LoVo (cell line): ENCODE results near the gene TEPSIN.

Experiments used
- DNase-seq: peaks from one replicate; pipeline ENCODE4 v3.0.0-alpha.2; 2016; ENCODE audit warnings: low spot score

Gene TEPSIN

DNA sequence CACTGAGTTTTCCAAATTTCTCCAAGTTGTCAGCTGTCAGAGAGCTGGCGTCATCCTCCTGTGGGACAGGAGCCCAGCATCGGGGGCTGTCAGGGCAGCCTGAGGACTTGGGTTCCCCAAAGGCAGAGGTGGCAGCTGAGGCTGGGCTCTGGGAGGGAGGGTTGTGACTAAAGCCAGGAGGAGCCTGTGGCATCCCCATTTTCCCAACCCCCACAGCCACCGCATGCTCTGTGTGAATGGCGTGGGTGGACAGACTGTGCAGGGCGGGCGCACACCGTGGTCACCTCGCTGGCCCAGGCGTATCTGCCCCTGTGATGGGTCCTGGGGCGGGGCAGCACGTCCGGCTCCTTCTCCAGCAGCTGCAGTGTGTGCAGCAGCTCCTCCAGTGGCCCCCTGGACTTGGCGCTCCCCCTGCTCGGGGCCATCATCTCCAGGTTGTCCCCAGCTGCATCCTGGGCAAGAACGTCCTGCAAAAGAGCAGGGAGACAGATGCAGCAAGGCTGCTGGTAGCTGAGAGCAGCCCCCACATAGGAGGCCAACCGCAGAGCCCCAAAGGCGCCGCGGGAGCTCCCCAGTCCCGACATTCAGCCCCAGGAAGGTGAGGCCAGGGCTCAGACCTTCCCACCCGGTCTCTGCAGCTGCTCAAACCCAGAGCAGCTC is 40.9 kb downstream of the TEPSIN start:
- DNase-seq, result no peak

DNA sequence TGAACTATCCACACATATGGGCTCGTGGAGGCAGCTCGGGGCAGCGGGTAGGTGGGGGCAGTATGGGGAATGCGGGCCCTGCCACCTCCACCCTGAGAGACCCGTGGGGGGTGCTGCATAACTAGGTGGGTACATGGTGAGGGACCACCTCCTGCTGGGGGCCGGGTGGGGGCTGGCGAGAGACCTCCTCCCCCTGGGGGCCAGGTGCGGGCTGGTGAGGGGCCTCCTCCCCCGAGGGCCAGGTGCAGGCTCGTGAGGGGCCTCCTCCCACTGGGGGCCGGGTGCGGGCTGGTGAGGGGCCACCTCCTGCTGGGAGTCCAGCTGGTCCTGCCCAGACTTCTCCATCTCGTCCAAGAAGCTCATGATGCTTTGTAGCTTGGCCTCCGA is 41.5 kb downstream of the TEPSIN start:
- DNase-seq, result no peak

- DNase-seq, result no peak
These were observed 42.1 kb downstream of the TEPSIN start for GRCh38 chr17:81196505-81197408.

- no peak for DNase-seq
These were observed 42.8 kb downstream of the TEPSIN start for GRCh38 chr17:81195941-81196495.

- DNase-seq, result no peak
These were observed 43.6 kb downstream of the TEPSIN start for GRCh38 chr17:81194941-81195901.

DNA sequence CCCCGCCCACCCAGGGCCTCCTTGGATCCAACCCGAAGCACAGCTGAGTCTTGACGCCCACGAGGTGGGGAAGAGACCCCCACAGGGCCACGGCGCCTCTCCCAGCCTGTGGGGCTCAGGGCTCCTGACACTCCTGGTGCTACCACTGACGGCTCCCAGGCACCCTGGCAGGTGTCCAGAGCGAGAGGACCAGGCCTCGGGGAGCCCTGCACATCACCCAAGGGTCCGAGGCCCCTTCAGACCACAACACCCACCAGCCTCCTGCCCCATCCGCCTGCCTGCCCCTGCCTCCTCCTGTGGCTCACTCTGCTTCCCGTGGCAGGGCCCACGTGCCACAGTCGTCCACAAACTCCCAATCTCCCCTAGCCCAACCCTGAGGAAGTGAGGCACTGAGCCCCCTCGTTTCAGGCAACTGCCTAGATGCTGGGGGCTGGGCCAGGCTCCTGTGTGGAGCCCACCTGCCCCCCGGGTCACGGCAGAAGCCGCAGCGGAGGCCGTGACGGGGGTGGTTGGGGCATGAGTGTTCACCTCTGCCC is 44.6 kb downstream of the TEPSIN start:
- no peak for DNase-seq

DNA sequence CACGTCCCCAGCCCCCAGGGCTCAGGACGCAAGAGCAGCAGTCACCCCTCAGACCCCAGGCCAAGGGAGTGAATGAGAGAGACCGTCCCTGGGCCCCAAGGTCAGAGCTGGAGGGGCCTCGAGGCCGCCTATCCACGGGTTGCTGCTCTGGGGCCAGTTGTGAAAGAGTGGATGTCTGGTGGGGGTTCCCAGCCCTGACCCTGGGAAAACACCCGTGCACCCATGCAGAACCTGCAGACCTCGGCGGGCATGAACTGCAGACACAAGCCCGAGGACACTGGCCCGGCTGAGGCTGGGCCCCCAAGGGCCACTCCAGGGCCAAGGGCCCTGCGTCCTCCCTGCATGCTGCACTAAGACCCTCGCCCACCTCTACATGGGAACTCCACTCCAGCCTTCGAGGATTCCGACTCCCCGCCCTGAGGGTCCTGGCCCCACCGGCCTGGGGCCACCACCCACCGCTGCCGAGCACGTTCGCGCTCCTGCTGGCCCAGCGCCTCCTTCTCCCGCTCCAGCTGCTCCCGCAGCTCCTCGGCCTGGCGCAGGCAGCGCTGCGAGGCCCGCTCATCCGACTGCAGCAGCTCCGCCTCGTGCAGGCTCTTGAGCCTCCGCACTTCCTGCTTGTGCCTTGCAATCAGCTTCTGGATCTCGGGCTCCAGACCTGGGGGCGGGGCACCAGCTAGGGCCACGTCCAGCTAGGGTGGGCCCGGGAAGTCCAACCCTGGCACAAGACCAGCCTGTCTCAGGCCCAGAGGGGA is 45.2 kb downstream of the TEPSIN start:
- DNase-seq, result no peak

DNA sequence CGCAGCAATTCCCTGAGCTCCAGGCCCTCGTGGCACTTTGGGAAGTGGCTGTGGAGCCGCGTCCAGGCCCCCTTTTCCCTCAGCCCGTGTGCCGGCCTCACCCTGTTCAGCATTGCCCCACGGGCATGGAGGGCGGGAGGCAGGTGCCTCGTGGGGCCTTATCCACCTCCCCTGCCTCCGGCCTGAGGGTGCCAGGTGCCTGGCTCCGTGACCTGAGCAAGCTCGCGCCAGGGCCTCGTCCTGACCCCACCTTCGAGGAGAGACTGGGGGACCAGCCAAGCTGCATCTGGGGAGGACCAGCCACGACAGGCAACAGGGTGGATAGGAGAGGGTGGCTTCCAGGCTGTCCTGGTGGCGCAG is 45.8 kb downstream of the TEPSIN start:
- DNase-seq, result no peak

DNA sequence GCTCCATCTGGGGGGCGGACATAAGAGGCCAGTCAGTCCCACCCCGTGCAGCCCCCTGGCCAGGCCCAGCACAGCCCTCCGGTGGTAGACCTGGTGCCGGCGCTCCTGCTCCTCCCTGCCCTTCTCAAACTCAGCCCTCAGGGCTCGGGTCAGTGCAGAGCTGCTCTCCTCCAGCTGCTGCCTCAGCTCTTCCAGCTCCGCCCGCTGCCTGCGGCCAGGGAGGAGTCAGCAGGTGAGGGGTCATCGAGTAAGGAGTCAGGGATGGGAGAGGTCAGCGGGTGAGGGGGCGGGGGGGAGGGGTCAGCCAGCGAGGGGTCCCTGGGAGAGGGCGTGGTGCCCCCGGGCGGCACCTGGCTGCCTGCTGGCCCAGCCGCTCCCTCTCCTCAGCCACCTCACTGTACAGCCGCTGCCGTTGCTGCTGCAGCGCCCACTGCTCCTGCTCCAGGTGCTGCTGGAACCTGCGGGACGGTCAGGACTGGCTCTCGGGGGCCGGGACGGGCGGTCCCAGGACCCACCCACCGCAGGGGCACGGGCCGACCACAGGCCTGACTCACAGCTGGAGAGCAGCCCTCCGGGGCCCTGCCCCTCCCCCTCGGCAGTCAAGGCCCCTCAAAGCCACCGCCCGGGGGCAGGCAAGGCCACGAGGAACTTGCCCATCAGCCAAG is 46.3 kb downstream of the TEPSIN start:
- DNase-seq, result no peak

DNA sequence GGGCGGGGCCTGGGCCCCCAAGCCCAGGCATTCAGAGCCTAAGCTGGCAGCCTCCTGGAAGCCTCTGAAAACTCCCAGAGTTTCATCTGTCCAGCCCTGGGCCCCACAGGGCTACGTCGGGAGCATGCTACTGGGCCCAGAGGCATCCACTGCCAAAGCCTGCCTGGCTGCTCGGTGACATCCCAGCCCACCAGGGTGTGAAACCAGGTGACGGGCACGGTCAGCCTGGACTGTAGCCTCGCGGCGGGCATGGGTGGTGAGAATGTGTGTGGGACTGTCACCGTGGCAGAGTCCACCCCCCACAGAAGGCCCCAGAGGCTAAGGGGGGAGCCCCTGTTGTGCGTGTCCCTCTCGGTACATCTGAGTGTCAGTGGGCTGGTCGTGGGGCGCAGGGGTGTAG is 47.2 kb downstream of the TEPSIN start:
- no peak for DNase-seq

DNA sequence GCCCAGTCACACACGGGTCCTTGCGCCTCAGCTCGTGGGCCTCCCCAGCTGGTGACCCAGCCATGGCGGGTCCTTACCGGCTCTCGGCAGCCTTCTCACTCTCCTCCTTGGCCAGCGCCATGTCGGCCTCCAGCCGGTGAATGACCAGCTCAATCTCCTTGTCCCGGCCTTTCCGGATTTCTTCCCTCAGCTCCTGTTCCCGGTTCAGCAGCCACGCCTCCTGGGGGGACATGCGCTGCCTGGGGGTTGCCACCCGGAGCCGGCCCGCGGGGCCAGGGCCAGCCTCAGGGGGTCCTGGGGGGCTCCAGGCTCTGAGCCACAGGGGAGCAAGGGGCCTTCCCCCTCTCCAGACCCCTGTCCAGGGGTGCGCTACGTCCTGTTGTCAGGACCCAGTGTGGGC is 47.7 kb downstream of the TEPSIN start:
- DNase-seq, result no peak

DNA sequence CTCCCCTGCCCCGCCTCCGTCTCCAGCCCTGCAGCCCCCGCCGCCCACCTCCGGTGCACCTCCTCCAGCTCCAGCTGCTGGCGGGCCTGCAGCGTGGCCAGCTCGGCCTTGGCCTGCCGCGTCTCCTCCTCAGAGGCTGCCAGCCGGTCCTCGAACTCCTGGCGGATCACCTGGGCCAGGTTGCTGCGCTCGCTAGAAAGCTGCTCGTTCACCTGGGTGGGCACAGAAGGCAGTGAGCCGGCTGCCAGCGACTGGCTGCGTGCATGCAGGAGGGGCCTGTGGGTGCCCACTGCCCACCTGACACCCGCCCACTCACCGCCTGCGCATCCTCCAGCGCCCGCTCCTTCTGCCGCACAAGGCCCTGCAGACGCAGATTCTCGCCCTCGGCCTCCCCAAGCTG is 48.3 kb downstream of the TEPSIN start:
- no peak for DNase-seq

DNA sequence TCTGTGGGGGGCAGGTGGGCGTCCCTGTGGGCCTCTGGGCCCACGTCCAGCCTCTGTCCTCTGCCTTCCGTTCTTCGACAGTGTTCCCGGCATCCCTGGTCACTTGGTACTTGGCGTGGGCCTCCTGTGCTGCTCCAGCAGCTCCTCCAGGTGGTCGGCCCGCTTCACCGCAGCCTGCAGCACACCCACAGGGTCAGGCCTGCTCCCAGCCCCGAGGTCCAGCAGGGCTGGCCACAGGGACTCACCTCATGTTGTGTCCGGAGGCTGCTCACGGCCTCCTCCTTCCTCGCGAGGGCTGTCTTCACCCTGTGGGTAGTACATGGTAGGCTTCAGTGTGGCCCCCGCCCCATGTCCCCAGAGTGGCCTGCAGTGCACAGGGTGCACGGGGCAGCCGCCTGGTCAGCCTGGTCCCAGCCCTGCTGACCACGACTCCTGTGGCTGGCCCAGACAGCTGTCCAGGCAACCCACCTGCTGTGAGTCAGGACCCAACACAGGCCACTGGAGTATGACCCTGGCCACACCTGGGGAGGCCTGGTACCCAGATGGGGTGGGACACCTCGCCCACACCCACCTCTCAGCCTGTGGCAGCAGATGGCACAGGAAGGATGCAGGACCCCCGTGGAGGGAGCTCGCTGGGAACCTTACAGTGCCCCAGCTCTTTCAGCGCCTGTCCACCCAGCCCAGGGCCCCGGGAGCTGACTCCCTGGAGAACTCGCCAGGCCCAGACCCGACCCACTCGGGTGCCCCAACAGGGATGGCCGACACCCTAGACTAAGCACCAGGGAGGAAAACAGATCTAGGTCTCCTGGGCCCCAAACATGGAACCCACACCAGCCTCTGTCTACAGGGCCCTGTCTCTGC is 49.0 kb downstream of the TEPSIN start:
- no peak for DNase-seq

- no peak for DNase-seq
These were observed 49.8 kb downstream of the TEPSIN start for GRCh38 chr17:81189016-81189415.

- DNase-seq, result no peak
These were observed 50.4 kb downstream of the TEPSIN start for GRCh38 chr17:81188491-81188840.

DNA sequence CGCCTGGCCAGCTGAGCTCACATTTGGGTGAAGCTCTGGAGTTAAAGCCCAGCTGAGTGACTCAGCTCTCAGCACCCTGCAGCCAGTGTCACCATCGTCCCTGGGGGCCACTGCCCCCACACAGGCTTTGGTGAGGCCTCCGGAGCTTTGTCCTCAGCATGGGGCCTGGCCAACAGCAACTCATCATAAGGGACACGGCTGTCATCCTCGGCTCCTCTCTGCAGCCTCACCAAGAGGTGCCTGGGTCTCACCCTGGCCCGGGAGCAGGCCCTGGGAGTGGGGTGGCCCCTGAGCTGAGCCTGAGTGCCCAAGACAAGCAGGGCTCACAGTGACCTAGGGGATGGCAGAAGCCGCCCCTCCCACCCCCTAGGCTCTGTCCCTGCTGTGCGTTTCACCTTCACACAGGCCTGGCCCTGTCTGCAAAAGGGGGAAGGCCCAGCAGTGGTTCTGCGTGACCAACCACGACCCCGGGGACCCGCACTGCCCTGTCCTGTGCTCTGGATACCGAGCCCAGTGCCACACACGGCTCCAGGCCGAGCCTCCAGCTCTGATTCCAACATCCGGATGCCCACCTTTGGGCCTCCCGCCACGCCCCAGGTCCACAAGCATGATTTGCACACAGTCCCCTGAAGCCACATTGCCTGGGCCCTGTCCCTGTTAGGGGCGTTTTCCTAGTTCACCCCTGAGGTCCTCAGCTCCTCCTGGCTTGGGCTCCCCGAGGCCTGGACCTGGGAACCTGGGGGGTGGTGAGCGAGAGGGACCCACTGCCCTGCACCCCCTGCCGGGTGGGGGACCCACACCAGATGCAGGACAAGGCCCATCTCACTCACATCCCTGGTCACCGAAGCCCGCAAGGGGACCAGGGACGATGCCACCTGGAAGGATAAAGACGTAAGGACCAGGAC is 51.0 kb downstream of the TEPSIN start:
- no peak for DNase-seq

DNA sequence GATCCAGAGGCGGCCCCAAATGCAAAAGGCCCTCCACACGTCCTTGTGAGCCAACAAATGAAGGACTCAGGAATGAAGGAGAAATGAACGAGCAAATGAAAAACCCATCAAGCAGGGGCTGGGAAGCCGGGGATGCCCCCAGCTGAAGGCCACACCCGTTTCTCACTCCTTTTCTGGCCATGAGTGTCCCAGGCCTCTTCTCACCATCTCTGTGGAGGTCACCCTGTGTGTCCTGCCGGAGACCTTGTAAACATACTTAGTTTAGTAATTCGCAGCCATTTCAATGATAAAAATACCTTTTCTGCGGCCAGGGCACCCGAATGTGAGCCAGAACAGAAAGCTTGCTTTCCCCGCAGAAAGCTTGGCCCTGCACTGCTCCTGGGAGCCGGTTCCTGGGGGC is 51.7 kb downstream of the TEPSIN start:
- DNase-seq, result no peak

DNA sequence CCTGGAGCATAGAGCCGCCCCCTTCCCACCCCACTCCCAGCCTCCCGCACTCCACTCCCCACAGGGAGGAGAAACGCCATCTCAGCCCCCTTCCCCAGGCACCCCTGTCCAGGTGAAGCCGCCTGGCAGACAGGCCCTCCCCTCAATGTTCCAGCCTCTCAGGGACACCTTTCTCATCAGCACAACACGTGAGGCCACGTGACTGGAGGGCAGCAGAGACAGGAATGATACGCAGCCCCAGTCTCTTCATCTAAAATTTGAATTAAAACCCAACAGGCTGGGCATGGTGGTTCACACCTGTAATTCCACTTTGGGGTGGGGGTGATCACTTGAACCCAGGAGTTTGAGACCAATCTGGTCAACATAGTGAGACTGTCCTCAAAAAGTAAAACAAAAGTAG is 52.7 kb downstream of the TEPSIN start:
- no peak for DNase-seq

DNA sequence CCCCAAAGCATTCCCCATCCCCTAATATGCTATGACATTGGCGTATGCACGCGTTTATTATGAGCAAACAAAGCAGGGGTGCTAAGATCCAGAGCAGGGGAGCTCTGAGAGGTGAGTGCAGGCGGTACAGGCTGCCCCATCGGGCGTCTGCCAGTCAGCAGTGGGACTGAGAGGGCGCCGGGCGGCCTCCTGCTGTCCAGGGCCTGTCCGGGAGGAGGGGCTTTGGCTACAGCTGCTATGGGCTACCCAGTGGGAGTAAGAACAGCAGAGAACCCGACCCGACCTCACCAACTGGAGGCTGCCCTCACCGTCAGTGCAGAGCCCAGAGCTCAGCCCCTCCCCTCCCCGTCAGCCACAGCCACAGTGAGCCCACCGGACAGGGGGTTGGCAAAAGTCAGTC is 54.3 kb downstream of the TEPSIN start:
- no peak for DNase-seq
